ENCODE measurements around the gene NTNG1. TPM values are rescaled to one million over a fixed set of nuclear protein-coding genes. Genes with fewer than 3 reads are reported as not detected.
"Not testable (repeated sequence)": the region's sequence is repeated elsewhere in the genome, so short reads cannot be mapped to it uniquely, and the experiment has no call there.

NTNG1 gene
- total RNA-seq, 2 donors from 2014 or later, result 0.26 to 4.9 TPM

GRCh38 chr1:107152395-107152794 is 11.6 kb downstream of the NTNG1 start:
- DNase-seq (no peak), ATAC-seq (no peak)
- H3K9me3 ChIP-seq, result no peaks in the 10 kb centered on the region
- no peak overlapping the region for H3K27ac ChIP-seq
- no peaks in the 10 kb centered on the region for H3K36me3 ChIP-seq (replicated peaks in 1 of 2; ENCODE audit: insufficient read depth in 1 of 2, low read depth in 2 of 2)
- intact Hi-C loops (cut with DNase I), result no loop called here
- no peak overlapping the region for H3K4me3 ChIP-seq
- H3K4me1 ChIP-seq, result no peaks in the 10 kb centered on the region
- H3K27me3 ChIP-seq, result peaks cover 0 to 6% of the 10 kb centered on the region in 2 donors
- WGBS, 2 donors, result 35 to 41% methylated on average over 4 of the region's 4 CpGs
- TF ChIP-seq CTCF (IDR thresholded peaks at IDR 0.05), result no peak
- TF ChIP-seq POLR2A (IDR thresholded peaks at IDR 0.05), result no peak

- 56 to 57% methylated on average over 2 of the region's 2 CpGs for WGBS, 2 donors
- no peak for TF ChIP-seq POLR2A (IDR thresholded peaks at IDR 0.05)
- TF ChIP-seq CTCF (IDR thresholded peaks at IDR 0.05), result no peak
Observed at GRCh38 chr1:107153014-107153413, 12.2 kb downstream of the NTNG1 start.

GRCh38 chr1:107158496-107158895 is 17.7 kb downstream of the NTNG1 start:
- intact Hi-C loops (cut with DNase I), result no loop called here

More at GRCh38 chr1:107153014-107153413, 12.2 kb downstream of the NTNG1 start:
- Histone ChIP-seq H3K36me3 (replicated peaks in 1 of 2; ENCODE audit: insufficient read depth in 1 of 2, low read depth in 2 of 2) (no peaks in the 10 kb centered on the region), H3K4me1 (no peaks in the 10 kb centered on the region), H3K9me3 (no peaks in the 10 kb centered on the region), H3K27me3 (peaks cover 0 to 6% of the 10 kb centered on the region in 2 donors), H3K4me3 (no peak overlapping the region), H3K27ac (no peak overlapping the region)
- ATAC-seq (no peak), DNase-seq (no peak)
- intact Hi-C loops (cut with DNase I), result no loop called here

GRCh38 chr1:107158991-107159390 is 18.2 kb downstream of the NTNG1 start:
- ATAC-seq (no peak), DNase-seq (no peak)
- intact Hi-C loops (cut with DNase I), result no loop called here
- H3K27me3 ChIP-seq, result no peaks in the 10 kb centered on the region
- TF ChIP-seq POLR2A (IDR thresholded peaks at IDR 0.05) (no peak), CTCF (IDR thresholded peaks at IDR 0.05) (no peak)
- 66 to 75% methylated on average over 3 of the region's 3 CpGs for WGBS, 2 donors
- no peaks in the 10 kb centered on the region for H3K4me1 ChIP-seq
- no peak overlapping the region for H3K4me3 ChIP-seq
- H3K36me3 ChIP-seq (replicated peaks in 1 of 2; ENCODE audit: insufficient read depth in 1 of 2, low read depth in 2 of 2), result no peaks in the 10 kb centered on the region
- H3K9me3 ChIP-seq, result no peaks in the 10 kb centered on the region
- H3K27ac ChIP-seq, result no peak overlapping the region

More at GRCh38 chr1:107158496-107158895, 17.7 kb downstream of the NTNG1 start:
- Histone ChIP-seq H3K36me3 (replicated peaks in 1 of 2; ENCODE audit: insufficient read depth in 1 of 2, low read depth in 2 of 2) (no peaks in the 10 kb centered on the region), H3K4me1 (no peaks in the 10 kb centered on the region), H3K9me3 (no peaks in the 10 kb centered on the region), H3K4me3 (no peak overlapping the region), H3K27me3 (no peaks in the 10 kb centered on the region), H3K27ac (no peak overlapping the region)
- TF ChIP-seq POLR2A (IDR thresholded peaks at IDR 0.05) (no peak), CTCF (IDR thresholded peaks at IDR 0.05) (no peak)
- DNase-seq (no peak), ATAC-seq (no peak)
- 45 to 62% methylated on average over 5 of the region's 5 CpGs for WGBS, 2 donors

GRCh38 chr1:107162745-107163144 is 21.9 kb downstream of the NTNG1 start:
- TF ChIP-seq CTCF (IDR thresholded peaks at IDR 0.05) (no peak), POLR2A (IDR thresholded peaks at IDR 0.05) (no peak)
- H3K4me1 ChIP-seq, result no peaks in the 10 kb centered on the region
- no peaks in the 10 kb centered on the region for H3K36me3 ChIP-seq (replicated peaks in 1 of 2; ENCODE audit: insufficient read depth in 1 of 2, low read depth in 2 of 2)
- intact Hi-C loops (cut with DNase I), result no loop called here
- no peaks in the 10 kb centered on the region for H3K27me3 ChIP-seq
- no peak overlapping the region for H3K27ac ChIP-seq
- 55 to 66% methylated on average over 1 of the region's 1 CpG for WGBS, 2 donors
- ATAC-seq (no peak), DNase-seq (no peak)
- H3K9me3 ChIP-seq, result no peaks in the 10 kb centered on the region
- H3K4me3 ChIP-seq, result no peak overlapping the region

- WGBS, 2 donors, result 72 to 78% methylated on average over 9 of the region's 9 CpGs
- ATAC-seq; H3K4me3 ChIP-seq; H3K27me3 ChIP-seq; H3K27ac ChIP-seq; H3K36me3 ChIP-seq (replicated peaks in 1 of 2; ENCODE audit: insufficient read depth in 1 of 2, low read depth in 2 of 2); H3K4me1 ChIP-seq; DNase-seq; H3K9me3 ChIP-seq; intact Hi-C loops (cut with DNase I): not testable (repeated sequence)
Observed at GRCh38 chr1:107164901-107165300, 24.1 kb downstream of the NTNG1 start.
